ENCODE measurements around the gene CHRND. TPM values are rescaled to one million over a fixed set of nuclear protein-coding genes. Genes with fewer than 3 reads are reported as not detected.
A peak's percentile ranks its signal among the peaks of the same experiment; 100 is the strongest.

The CHRND gene
- total RNA-seq, 2 donors from 2014 or later = not detected

- no peaks in the 10 kb centered on the region for H3K9me3 Mint-ChIP-seq
- no peaks in the 10 kb centered on the region for H3K36me3 Mint-ChIP-seq
- peaks cover 14 to 23% of the 10 kb centered on the region in 2 donors for H3K27me3 Mint-ChIP-seq
- H3K4me1 Mint-ChIP-seq (ENCODE audit: low read depth in 2 of 2) = peaks cover 0 to 4% of the 10 kb centered on the region in 2 donors
- H3K4me3 Mint-ChIP-seq = peak overlapping the region; percentile 27
- DNase-seq (ENCODE audit: low spot score) (no peak), ATAC-seq (no peak)
- H3K27ac Mint-ChIP-seq = no peak overlapping the region
Measured at GRCh38 chr2:232503809-232504323, 22.1 kb upstream of the CHRND start.

- H3K36me3 Mint-ChIP-seq = no peaks in the 10 kb centered on the region
Measured at GRCh38 chr2:232504438-232504837, 21.5 kb upstream of the CHRND start.

GRCh38 chr2:232505856-232506255 lies 20.1 kb upstream of the CHRND start:
- no peak overlapping the region for H3K27ac Mint-ChIP-seq
- ATAC-seq (no peak), DNase-seq (ENCODE audit: low spot score) (no peak)
- no peaks in the 10 kb centered on the region for H3K36me3 Mint-ChIP-seq
- H3K9me3 Mint-ChIP-seq = no peaks in the 10 kb centered on the region
- no peak overlapping the region for H3K4me3 Mint-ChIP-seq
- H3K27me3 Mint-ChIP-seq = peaks cover 14 to 26% of the 10 kb centered on the region in 2 donors
- H3K4me1 Mint-ChIP-seq (ENCODE audit: low read depth in 2 of 2) = peaks cover 0 to 4% of the 10 kb centered on the region in 2 donors

More at GRCh38 chr2:232504438-232504837, 21.5 kb upstream of the CHRND start:
- Mint-ChIP-seq H3K9me3 (no peaks in the 10 kb centered on the region), H3K4me3 (no peak overlapping the region), H3K4me1 (ENCODE audit: low read depth in 2 of 2) (peaks cover 0 to 4% of the 10 kb centered on the region in 2 donors), H3K27ac (no peak overlapping the region), H3K27me3 (peaks cover 14 to 26% of the 10 kb centered on the region in 2 donors)
- DNase-seq (ENCODE audit: low spot score) = no peak
- no peak for ATAC-seq

- H3K36me3 Mint-ChIP-seq = no peaks in the 10 kb centered on the region
- peaks cover 14 to 26% of the 10 kb centered on the region in 2 donors for H3K27me3 Mint-ChIP-seq
- DNase-seq (ENCODE audit: low spot score) (no peak), ATAC-seq (no peak)
- H3K4me1 Mint-ChIP-seq (ENCODE audit: low read depth in 2 of 2) = peaks cover 0 to 4% of the 10 kb centered on the region in 2 donors
- no peaks in the 10 kb centered on the region for H3K9me3 Mint-ChIP-seq
- no peak overlapping the region for H3K4me3 Mint-ChIP-seq
- H3K27ac Mint-ChIP-seq = no peak overlapping the region
Measured at GRCh38 chr2:232506709-232507108, 19.3 kb upstream of the CHRND start.

- Mint-ChIP-seq H3K9me3 (no peaks in the 10 kb centered on the region), H3K36me3 (no peaks in the 10 kb centered on the region), H3K4me1 (ENCODE audit: low read depth in 2 of 2) (no peaks in the 10 kb centered on the region), H3K4me3 (no peak overlapping the region), H3K27ac (no peak overlapping the region), H3K27me3 (peaks cover 14 to 22% of the 10 kb centered on the region in 2 donors)
- DNase-seq (ENCODE audit: low spot score) (no peak), ATAC-seq (no peak)
Measured at GRCh38 chr2:232508251-232508650, 17.7 kb upstream of the CHRND start.

- H3K9me3 Mint-ChIP-seq = no peaks in the 10 kb centered on the region
- no peaks in the 10 kb centered on the region for H3K4me1 Mint-ChIP-seq (ENCODE audit: low read depth in 2 of 2)
Measured at GRCh38 chr2:232511336-232511890, 14.5 kb upstream of the CHRND start.

GRCh38 chr2:232512602-232513001 lies 13.4 kb upstream of the CHRND start:
- Mint-ChIP-seq H3K4me1 (ENCODE audit: low read depth in 2 of 2) (no peaks in the 10 kb centered on the region), H3K36me3 (no peaks in the 10 kb centered on the region), H3K27me3 (peaks cover 0 to 14% of the 10 kb centered on the region in 2 donors), H3K9me3 (no peaks in the 10 kb centered on the region), H3K4me3 (no peak overlapping the region), H3K27ac (no peak overlapping the region)
- ATAC-seq (no peak), DNase-seq (ENCODE audit: low spot score) (no peak)

More at GRCh38 chr2:232511336-232511890, 14.5 kb upstream of the CHRND start:
- H3K27ac Mint-ChIP-seq = no peak overlapping the region
- H3K36me3 Mint-ChIP-seq = no peaks in the 10 kb centered on the region
- ATAC-seq = no peak
- no peak overlapping the region for H3K4me3 Mint-ChIP-seq
- peaks cover 0 to 15% of the 10 kb centered on the region in 2 donors for H3K27me3 Mint-ChIP-seq
- no peak for DNase-seq (ENCODE audit: low spot score)

GRCh38 chr2:232513353-232513752 lies 12.6 kb upstream of the CHRND start:
- Mint-ChIP-seq H3K36me3 (no peaks in the 10 kb centered on the region), H3K27ac (no peak overlapping the region), H3K27me3 (peaks cover 0 to 14% of the 10 kb centered on the region in 2 donors), H3K4me1 (ENCODE audit: low read depth in 2 of 2) (no peaks in the 10 kb centered on the region), H3K4me3 (no peak overlapping the region), H3K9me3 (no peaks in the 10 kb centered on the region)
- no peak for ATAC-seq
- DNase-seq (ENCODE audit: low spot score) = no peak

GRCh38 chr2:232515639-232516038 lies 10.3 kb upstream of the CHRND start:
- Mint-ChIP-seq H3K27me3 (peaks cover 0 to 16% of the 10 kb centered on the region in 2 donors), H3K27ac (no peak overlapping the region), H3K36me3 (no peaks in the 10 kb centered on the region), H3K4me1 (ENCODE audit: low read depth in 2 of 2) (no peaks in the 10 kb centered on the region), H3K4me3 (no peak overlapping the region), H3K9me3 (no peaks in the 10 kb centered on the region)
- DNase-seq (ENCODE audit: low spot score) = no peak
- ATAC-seq = no peak

GRCh38 chr2:232516551-232516950 lies 9.4 kb upstream of the CHRND start:
- no peaks in the 10 kb centered on the region for H3K36me3 Mint-ChIP-seq
- ATAC-seq (no peak), DNase-seq (ENCODE audit: low spot score) (no peak)
- H3K27ac Mint-ChIP-seq = no peak overlapping the region
- H3K4me3 Mint-ChIP-seq = no peak overlapping the region
- peaks cover 0 to 2% of the 10 kb centered on the region in 2 donors for H3K4me1 Mint-ChIP-seq (ENCODE audit: low read depth in 2 of 2)
- peaks cover 0 to 18% of the 10 kb centered on the region in 2 donors for H3K27me3 Mint-ChIP-seq
- no peaks in the 10 kb centered on the region for H3K9me3 Mint-ChIP-seq

- peaks cover 0 to 2% of the 10 kb centered on the region in 2 donors for H3K4me1 Mint-ChIP-seq (ENCODE audit: low read depth in 2 of 2)
- H3K4me3 Mint-ChIP-seq = no peak overlapping the region
- DNase-seq (ENCODE audit: low spot score) = no peak
- no peaks in the 10 kb centered on the region for H3K36me3 Mint-ChIP-seq
- H3K27me3 Mint-ChIP-seq = peaks cover 0 to 18% of the 10 kb centered on the region in 2 donors
- no peak for ATAC-seq
- H3K9me3 Mint-ChIP-seq = no peaks in the 10 kb centered on the region
- no peak overlapping the region for H3K27ac Mint-ChIP-seq
Measured at GRCh38 chr2:232518844-232519243, 7.1 kb upstream of the CHRND start.

- Mint-ChIP-seq H3K27ac (no peak within 1 kb of the TSS), H3K27me3 (peaks cover 0 to 25% of the 10 kb centered on the region in 2 donors), H3K4me1 (ENCODE audit: low read depth in 2 of 2) (peaks cover 0 to 7% of the 10 kb centered on the region in 2 donors), H3K9me3 (no peaks in the 10 kb centered on the region), H3K4me3 (peak within 1 kb of the TSS; percentile 10), H3K36me3 (no peaks in the 10 kb centered on the region)
- ATAC-seq (no peak), DNase-seq (ENCODE audit: low spot score) (no peak)
Measured at GRCh38 chr2:232519581-232520438, 6.2 kb upstream of the CHRND start, which contains the start of gene PRSS56. Gene PRSS56 (plus strand): TSS chr2:232520388. CDS start chr2:232520599, 211 bp downstream.

GRCh38 chr2:232520489-232520888 lies 5.5 kb upstream of the CHRND start:
- no peak overlapping the region for H3K27ac Mint-ChIP-seq
- H3K36me3 Mint-ChIP-seq = no peaks in the 10 kb centered on the region
- no peak for DNase-seq (ENCODE audit: low spot score)
- H3K4me1 Mint-ChIP-seq (ENCODE audit: low read depth in 2 of 2) = peaks cover 0 to 7% of the 10 kb centered on the region in 2 donors
- peak overlapping the region; percentile 10 for H3K4me3 Mint-ChIP-seq
- ATAC-seq = no peak
- peaks cover 0 to 25% of the 10 kb centered on the region in 2 donors for H3K27me3 Mint-ChIP-seq
- H3K9me3 Mint-ChIP-seq = no peaks in the 10 kb centered on the region

GRCh38 chr2:232521098-232521497 lies 4.9 kb upstream of the CHRND start:
- Mint-ChIP-seq H3K27ac (no peak overlapping the region), H3K4me3 (no peak overlapping the region), H3K36me3 (no peaks in the 10 kb centered on the region), H3K4me1 (ENCODE audit: low read depth in 2 of 2) (peaks cover 0 to 7% of the 10 kb centered on the region in 2 donors), H3K9me3 (no peaks in the 10 kb centered on the region), H3K27me3 (peaks cover 0 to 25% of the 10 kb centered on the region in 2 donors)
- ATAC-seq (no peak), DNase-seq (ENCODE audit: low spot score) (no peak)
